Measurements from ENCODE around the gene FAM13A.
A peak's percentile ranks its signal among the peaks of the same experiment; 100 is the strongest.

FAM13A gene

DNA sequence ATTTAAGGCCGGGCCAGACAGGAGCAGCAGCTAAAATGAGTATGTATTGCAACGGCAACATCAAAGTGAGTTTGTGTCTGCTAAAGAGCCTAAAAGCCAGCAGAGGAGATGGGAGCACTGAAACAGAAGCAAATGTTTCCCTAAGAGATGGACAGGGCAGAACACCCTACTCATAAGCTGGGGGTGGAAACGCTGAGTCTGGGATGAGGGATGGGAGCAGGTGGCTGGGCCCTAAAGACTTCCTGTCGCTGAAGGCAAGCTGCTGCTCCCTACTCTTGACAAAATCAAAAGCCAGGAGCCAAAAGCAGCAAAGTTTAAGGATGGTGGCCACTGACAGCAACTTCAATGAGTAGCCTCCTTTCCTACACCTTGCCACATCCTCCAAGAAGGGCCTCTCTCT, 318.8 kb downstream of the FAM13A start:
- DNase-seq: no peak

GRCh38 chr4:88737307-88737941, 319.6 kb downstream of the FAM13A start:
- DNase-seq: no peak

GRCh38 chr4:88736264-88736663, 320.7 kb downstream of the FAM13A start:
- DNase-seq: no peak

- DNase-seq: no peak
These were observed 321.4 kb downstream of the FAM13A start for GRCh38 chr4:88735564-88735963.

DNA sequence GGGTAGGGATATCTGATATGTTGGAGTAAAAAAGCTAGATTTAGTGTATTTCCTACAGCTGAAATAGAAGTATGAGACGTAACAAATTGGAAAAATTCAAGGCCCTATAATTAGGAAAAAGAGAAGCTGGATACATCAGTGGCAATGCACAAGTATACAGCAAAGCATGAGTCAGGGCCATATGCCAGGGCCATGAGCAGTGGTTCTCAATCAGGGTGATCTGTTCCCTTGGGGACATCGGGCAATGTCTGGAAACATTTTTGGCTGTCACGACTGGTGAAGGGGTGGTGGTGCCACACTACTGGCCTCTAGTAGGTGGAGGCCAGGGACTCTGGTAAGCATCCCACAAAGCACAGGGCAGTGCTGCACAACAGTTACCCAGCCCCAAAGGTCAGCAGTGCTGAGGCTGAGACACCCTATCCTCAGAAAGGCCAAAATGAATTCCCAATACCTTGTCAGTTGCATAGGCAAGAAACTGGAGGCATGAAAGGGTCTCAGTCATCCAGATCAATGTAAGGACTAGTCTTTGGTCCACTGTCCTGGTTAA, 322.5 kb downstream of the FAM13A start:
- no peak for DNase-seq

- DNase-seq: no peak
These were observed 324.1 kb downstream of the FAM13A start for GRCh38 chr4:88732714-88733368.

DNA sequence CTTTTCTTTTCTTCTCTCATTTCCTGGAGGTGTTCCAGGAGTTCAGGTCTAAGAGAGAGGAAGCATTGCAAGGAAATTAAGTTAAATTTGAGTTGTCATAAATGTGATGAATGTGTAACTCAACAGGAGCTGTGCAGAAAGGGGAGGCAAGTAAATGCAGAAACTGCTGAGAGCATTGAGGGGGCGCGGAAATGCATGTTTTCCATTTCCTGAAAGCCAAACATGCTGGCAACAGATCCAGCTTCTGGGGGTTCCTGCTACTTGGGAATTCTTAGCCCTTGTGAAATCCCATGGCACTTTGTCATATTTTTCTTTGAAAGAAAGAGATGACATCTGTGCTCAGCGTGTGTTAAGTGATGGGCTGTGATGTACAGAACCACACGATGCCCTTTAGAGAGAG, 325.6 kb downstream of the FAM13A start:
- peak; percentile 67 for DNase-seq

- DNase-seq: no peak
These were observed 326.2 kb downstream of the FAM13A start for GRCh38 chr4:88730811-88731210.

GRCh38 chr4:88729146-88729760, 327.7 kb downstream of the FAM13A start:
- DNase-seq: no peak

DNA sequence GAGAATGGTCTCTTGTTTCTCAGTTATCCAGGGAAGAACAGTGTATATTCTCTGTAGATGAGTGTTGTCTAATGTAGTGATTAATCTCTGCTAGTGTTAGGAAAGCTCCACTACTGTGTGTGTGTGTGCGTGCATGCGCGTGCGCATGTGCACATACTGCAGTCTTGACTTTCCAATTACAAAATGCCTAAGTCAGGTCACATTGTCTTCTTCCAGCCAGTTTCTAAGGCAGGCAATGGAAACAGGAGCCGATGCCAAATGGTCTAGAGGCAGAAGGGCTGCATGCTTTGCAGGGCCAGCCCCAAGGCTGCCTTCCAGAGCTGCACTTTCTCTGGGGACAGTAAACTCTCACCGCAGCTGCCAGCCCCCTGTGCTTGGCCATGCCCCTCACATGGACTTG, 328.8 kb downstream of the FAM13A start:
- DNase-seq: no peak

- no peak for DNase-seq
These were observed 331.0 kb downstream of the FAM13A start for GRCh38 chr4:88725986-88726385.

DNA sequence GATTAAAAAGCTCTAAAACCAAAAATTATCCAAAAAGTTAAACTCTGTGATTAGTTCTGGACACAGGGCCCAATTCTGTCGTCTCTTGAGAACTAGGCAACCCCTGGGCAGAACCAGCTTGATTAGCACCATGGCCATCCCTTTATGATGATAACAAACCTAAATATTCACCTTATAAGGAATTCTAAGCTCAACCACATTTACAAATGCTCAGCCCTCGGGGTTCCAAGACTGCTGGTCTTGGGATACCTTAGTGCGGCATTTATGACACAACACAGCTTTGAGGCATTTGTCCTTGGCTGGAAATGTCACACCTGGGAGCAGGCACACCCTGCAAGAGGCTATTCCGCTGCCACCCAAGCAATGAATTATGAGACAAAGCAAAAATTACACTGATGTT, 331.8 kb downstream of the FAM13A start:
- no peak for DNase-seq

GRCh38 chr4:88724406-88724805, 332.6 kb downstream of the FAM13A start:
- DNase-seq: no peak

GRCh38 chr4:88722828-88723227, 334.2 kb downstream of the FAM13A start:
- no peak for DNase-seq

DNA sequence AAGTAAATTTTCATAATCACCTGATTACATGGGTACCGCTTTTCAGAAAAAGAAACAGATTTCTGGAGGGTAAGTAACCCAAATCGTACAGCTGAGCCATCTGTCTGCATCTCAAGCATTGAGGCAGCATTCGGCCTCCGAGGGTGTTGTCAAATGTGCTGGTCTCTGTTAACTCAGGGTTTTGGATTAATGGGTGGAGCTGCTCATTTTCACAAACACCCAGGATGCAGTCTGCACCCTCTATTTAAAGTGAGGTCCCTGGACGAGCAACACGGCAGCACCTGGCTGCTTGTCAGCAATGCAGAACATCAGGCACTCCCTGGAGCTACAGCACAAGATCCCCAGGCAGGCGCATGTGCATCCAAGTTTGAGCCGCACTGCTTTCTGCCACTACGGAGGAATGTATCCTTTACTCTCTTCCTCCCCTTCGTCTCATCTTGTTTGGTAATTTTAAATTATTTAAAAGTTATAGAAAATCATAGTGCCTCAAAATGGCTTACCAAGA, 334.7 kb downstream of the FAM13A start:
- DNase-seq: no peak

DNA sequence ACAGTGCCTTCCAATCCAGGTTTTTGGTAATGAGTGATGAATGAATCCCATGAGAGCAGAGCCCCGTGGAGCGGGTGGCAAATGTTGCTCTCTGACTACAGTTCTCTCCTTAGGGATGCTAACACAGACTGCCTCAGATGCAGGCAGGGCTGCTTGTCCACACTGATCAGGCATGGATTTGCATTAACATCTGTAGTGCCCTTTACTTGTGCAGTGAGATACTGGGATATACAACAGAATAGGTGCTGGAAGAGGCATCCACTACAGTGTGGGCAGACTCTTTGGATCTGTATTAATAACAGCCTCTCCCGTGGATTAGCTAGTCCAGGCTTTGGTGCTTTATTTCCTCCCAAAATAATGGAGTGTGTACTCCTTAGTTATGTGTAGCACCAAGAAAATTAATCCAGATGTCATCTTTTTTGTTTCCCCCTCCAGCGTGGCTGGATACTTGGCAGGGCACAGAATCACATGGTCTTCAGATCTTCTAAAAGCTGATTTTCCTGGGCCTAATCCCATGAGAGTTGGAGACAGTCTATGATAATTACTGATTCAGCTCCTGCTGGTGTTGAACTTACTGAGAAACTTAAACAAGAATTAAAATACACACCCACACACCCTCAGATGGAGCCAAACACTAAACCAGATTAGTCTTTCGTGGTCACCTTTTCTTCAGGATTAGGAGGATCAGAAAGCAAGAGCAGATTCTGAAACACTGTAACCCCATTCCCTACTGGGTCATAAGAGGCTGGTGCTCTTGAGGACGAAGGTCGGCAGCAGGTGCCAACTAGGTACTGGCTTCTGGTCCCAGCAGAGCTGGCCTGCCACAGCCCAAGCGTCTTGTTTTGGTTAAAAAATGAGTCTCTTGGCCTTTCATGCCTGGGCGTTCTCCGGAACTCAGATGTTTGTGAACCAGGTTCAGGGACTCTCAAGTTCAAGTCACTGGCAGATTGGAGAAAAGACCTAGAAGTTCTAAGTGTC, 336.2 kb downstream of the FAM13A start:
- no peak for DNase-seq

DNA sequence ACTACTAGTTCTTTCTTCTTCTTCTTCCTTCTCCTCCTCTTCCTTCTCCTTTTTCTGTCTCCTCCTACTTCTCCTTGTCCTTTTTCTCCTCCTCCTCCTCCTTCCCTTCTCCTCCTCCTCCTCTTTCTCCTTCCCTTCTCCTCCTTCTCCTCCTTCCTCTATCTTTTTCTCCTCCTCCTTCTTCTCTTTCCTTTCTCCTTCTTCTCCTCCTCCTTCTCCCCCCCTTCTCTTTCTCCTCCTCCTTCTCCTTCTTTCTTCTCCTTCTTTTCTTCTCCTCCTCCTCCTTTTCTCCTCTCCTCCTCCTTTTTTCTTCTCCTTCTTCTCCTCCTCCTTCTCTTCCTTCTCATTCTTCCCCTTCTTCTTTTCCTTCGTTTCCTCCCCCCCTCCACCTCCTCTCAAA, 337.6 kb downstream of the FAM13A start:
- DNase-seq: no peak

DNA sequence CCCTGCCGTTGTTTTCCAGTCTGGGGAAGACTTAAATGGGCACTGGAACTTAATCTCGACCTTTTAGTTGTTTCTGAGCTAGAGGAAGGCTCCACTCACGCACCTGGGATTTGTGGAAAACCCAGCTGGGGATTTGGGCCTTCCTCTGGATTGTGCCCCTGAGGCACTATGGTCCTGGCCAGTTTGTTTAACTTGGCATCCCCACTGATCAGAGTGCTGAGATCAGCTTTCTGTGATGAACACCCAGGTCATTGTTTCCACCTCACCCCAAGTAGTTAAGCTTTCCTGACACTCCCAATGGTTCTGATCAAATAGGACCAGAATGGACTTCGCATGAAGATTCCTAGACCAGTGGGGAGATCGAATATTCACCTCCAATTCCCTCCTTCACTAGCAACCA, 338.9 kb downstream of the FAM13A start:
- DNase-seq: no peak

GRCh38 chr4:88713782-88714181, 343.2 kb downstream of the FAM13A start:
- no peak for DNase-seq

DNA sequence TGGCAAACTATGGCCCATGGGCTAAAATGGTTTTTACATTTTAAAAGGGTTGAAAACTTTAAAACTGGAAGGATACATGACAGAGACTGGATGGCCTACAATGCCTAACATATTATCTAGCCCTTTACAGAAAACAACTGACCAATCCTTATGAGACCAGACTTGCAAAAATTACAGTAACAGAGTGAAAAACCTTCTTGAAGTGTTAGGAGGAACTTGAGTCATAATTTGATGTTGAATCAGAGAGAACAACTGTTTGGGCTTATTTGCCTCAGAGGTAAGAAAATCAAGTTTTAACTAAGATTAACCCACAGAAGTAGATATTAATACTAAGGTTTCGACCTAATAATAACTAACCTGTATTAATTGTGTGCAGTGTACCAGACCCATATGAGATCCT, 347.0 kb downstream of the FAM13A start:
- no peak for DNase-seq

DNA sequence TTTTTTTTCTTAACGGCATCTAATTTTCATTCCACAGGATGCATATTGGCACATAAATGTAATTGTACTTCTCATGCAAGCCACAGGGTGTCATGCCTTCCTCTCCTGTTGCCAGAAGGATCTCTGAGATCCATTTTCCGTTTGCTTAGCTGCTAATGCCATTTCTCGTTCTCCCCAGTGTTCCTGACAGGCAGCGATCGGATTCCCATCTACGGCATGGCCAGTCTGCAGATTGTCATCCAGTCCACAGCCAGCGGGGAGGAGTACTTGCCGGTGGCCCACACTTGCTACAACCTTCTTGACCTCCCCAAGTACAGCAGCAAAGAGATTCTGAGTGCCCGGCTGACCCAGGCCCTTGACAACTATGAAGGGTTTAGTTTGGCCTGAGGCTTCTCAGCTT, 350.4 kb downstream of the FAM13A start:
- DNase-seq: peak; percentile 64

GRCh38 chr4:88705805-88706492, 351.0 kb downstream of the FAM13A start:
- DNase-seq: peak; percentile 47
